GM12878 (cell line): ENCODE measurements around the gene FGF11. TPM values are rescaled to one million over a fixed set of nuclear protein-coding genes. Genes with fewer than 3 reads are reported as not detected.

Experiments used
- BHLHE40 ChIP-seq, 2 experiments: fragments of 450-650 bp in 1 of 2; IDR thresholded peaks; 2 replicates each; pipeline ENCODE4 v1.6.1; 2011 to 2017; ENCODE audit warnings: low read depth in 2 of 2, borderline replicate concordance in 1 of 2, improper control_type of control experiment in 1 of 2, low read length in 1 of 2, mild to moderate bottlenecking in 1 of 2
- BMI1 ChIP-seq: fragments of 450-650 bp; IDR thresholded peaks from 2 replicates; pipeline ENCODE4 v1.6.1; 2016; ENCODE audit warnings: mild to moderate bottlenecking, moderate library complexity, borderline replicate concordance
- CBX3 ChIP-seq: fragments of 200-600 bp; sonication (generic); IDR thresholded peaks from 2 replicates; pipeline ENCODE4 v1.6.1; 2016; ENCODE audit warnings: low read depth, borderline replicate concordance
- ETV6 ChIP-seq, 2 experiments: fragments of 450-650 bp in 1 of 2; IDR thresholded peaks in 1 of 2; conservative IDR thresholded peaks in 1 of 2; 2 replicates each; pipeline ENCODE4 v1.6.1; 2014; ENCODE audit warnings: antibody characterized with exemption in 1 of 2, borderline replicate concordance in 1 of 2, low read depth in 1 of 2, mild to moderate bottlenecking in 1 of 2, moderate library complexity in 1 of 2
- GATAD2B ChIP-seq: fragments of 450-650 bp; conservative IDR thresholded peaks from 2 replicates; pipeline ENCODE4 v1.6.1; 2017; ENCODE audit warnings: low read depth, mild to moderate bottlenecking, moderate library complexity
- NFYB ChIP-seq: IDR thresholded peaks from 2 replicates; pipeline ENCODE4 v1.6.1; 2011; ENCODE audit warnings: low read depth, mild to moderate bottlenecking, low read length, improper control_type of control experiment, moderate library complexity; ENCODE audit not compliant: insufficient read depth
- POLR2A ChIP-seq: IDR thresholded peaks from 2 replicates; pipeline ENCODE4 v1.6.1; 2011; ENCODE audit warnings: low read depth, mild to moderate bottlenecking, low read length
- RFX5 ChIP-seq: IDR thresholded peaks from 2 replicates; pipeline ENCODE4 v1.6.1; 2011; ENCODE audit warnings: low read depth, low read length, improper control_type of control experiment
- SMAD1 ChIP-seq: fragments of 450-650 bp; IDR thresholded peaks from 2 replicates; pipeline ENCODE4 v1.6.1; 2018; ENCODE audit warnings: mild to moderate bottlenecking, low read depth; ENCODE audit not compliant: partially characterized antibody
- TCF3 ChIP-seq: IDR thresholded peaks from 2 replicates; pipeline ENCODE4 v1.6.1; 2012; ENCODE audit warnings: low read depth, mild to moderate bottlenecking, low read length, borderline replicate concordance; ENCODE audit not compliant: insufficient read depth
- TCF7 ChIP-seq: IDR thresholded peaks from 2 replicates; pipeline ENCODE4 v1.6.1; 2014; ENCODE audit warnings: antibody characterized with exemption, borderline replicate concordance
- YY1 ChIP-seq: IDR thresholded peaks from 2 replicates; pipeline ENCODE4 v1.6.1; 2011; ENCODE audit warnings: low read depth, mild to moderate bottlenecking, low read length
- ZNF24 ChIP-seq: fragments of 450-650 bp; IDR thresholded peaks from 2 replicates; pipeline ENCODE4 v1.6.1; 2017; ENCODE audit warnings: antibody characterized with exemption, mild to moderate bottlenecking
- polyA plus RNA-seq, 11 experiments: library from polyadenylated mRNA; depleted of rRNA in 4 of 11; unstranded in 6 of 11; stranded (reverse) in 5 of 11; fragments of >200 nt; fragmentation: Nextera tagmentation in 4 of 11; fragmentation: Illumina TruSeq in 1 of 11; extraction: Ambion mirVana in 4 of 11; extraction: Trizol in 1 of 11; gene quantifications; 1 replicate in 1 of 11; 2 replicates in 10 of 11; pipeline versions ENCODE4 v1.2.1 to v1.2.3, GENCODE V29; 2011 to 2016; ENCODE audit warnings: inconsistent platforms in 2 of 11, missing spikeins in 2 of 11, low read depth in 1 of 11
- total RNA-seq, 4 experiments: library from RNA; depleted of rRNA in 3 of 4; stranded (reverse); fragments of >200 nt in 3 of 4; fragmentation: Illumina TruSeq in 1 of 4; extraction: Trizol in 1 of 4; gene quantifications; 2 replicates each; pipeline versions ENCODE4 v1.2.1 to v1.2.3, GENCODE V29; 2013 to 2021
- TF ChIP-seq, protein P1 (sequence below): fragments of 450-650 bp; IDR thresholded peaks from 2 replicates; pipeline ENCODE4 v1.6.1; 2017; ENCODE audit warnings: mild to moderate bottlenecking
- TF ChIP-seq, protein P2 (sequence below), 3 experiments: IDR thresholded peaks in 2 of 3; conservative IDR thresholded peaks in 1 of 3; 2 replicates each; pipeline ENCODE4 v1.5.1; 2011; ENCODE audit warnings: low read depth in 3 of 3, low read length in 3 of 3, mild to moderate bottlenecking in 3 of 3, control low read depth in 2 of 3, moderate library complexity in 2 of 3, inconsistent platforms in 1 of 3, mixed read lengths in 1 of 3; ENCODE audit not compliant: control insufficient read depth in 2 of 3, insufficient read depth in 1 of 3; ENCODE audit errors: extremely low read depth in 1 of 3
- TF ChIP-seq, protein P3 (sequence below): fragments of 450-650 bp; IDR thresholded peaks from 2 replicates; pipeline ENCODE4 v1.6.1; 2014; ENCODE audit warnings: mild to moderate bottlenecking
- TF ChIP-seq, protein P4 (sequence below): fragments of 150-350 bp; IDR thresholded peaks from 2 replicates; pipeline ENCODE4 v1.6.1; 2014; ENCODE audit warnings: mild to moderate bottlenecking, low read depth, low read length
- TF ChIP-seq, protein P5 (sequence below): IDR thresholded peaks from 2 replicates; pipeline ENCODE4 v1.6.1; 2011; ENCODE audit warnings: borderline replicate concordance, low read depth, mild to moderate bottlenecking, moderate library complexity, mixed read lengths, low read length; ENCODE audit not compliant: insufficient read depth; ENCODE audit errors: extremely low read length
- TF ChIP-seq, protein P6 (sequence below): fragments of 450-650 bp; conservative IDR thresholded peaks from 2 replicates; pipeline ENCODE4 v1.6.1; 2017; ENCODE audit warnings: mild to moderate bottlenecking, moderate library complexity

Gene FGF11
- total and polyA plus RNA-seq, 10 of the 15 experiments (the other 5 are each of a cell fraction or from before 2014, with no cell fraction given), result 0.69 to 21.1 (median 2.6) TPM

- TF ChIP-seq ZNF24, result peak; percentile 62; the same call in 1 of the 2 replicates
- peak; percentile 71 for TF ChIP-seq YY1
- TF ChIP-seq, protein P1, sequence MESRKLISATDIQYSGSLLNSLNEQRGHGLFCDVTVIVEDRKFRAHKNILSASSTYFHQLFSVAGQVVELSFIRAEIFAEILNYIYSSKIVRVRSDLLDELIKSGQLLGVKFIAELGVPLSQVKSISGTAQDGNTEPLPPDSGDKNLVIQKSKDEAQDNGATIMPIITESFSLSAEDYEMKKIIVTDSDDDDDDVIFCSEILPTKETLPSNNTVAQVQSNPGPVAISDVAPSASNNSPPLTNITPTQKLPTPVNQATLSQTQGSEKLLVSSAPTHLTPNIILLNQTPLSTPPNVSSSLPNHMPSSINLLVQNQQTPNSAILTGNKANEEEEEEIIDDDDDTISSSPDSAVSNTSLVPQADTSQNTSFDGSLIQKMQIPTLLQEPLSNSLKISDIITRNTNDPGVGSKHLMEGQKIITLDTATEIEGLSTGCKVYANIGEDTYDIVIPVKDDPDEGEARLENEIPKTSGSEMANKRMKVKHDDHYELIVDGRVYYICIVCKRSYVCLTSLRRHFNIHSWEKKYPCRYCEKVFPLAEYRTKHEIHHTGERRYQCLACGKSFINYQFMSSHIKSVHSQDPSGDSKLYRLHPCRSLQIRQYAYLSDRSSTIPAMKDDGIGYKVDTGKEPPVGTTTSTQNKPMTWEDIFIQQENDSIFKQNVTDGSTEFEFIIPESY, result no peak
- TF ChIP-seq GATAD2B, result peak; percentile 98
- TF ChIP-seq, protein P2, sequence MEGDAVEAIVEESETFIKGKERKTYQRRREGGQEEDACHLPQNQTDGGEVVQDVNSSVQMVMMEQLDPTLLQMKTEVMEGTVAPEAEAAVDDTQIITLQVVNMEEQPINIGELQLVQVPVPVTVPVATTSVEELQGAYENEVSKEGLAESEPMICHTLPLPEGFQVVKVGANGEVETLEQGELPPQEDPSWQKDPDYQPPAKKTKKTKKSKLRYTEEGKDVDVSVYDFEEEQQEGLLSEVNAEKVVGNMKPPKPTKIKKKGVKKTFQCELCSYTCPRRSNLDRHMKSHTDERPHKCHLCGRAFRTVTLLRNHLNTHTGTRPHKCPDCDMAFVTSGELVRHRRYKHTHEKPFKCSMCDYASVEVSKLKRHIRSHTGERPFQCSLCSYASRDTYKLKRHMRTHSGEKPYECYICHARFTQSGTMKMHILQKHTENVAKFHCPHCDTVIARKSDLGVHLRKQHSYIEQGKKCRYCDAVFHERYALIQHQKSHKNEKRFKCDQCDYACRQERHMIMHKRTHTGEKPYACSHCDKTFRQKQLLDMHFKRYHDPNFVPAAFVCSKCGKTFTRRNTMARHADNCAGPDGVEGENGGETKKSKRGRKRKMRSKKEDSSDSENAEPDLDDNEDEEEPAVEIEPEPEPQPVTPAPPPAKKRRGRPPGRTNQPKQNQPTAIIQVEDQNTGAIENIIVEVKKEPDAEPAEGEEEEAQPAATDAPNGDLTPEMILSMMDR (IDR thresholded peaks at IDR 0.05 in 2 of 3, conservative IDR thresholded peaks at IDR 0.05 in 1 of 3; ENCODE audit: control insufficient read depth in 2 of 3, extremely low read depth in 1 of 3, insufficient read depth in 1 of 3, low read depth in 3 of 3, low read length in 3 of 3), result peak; percentile 65 to 98 (median 71); a peak in 4 of 6 replicates
- TF ChIP-seq, protein P3, sequence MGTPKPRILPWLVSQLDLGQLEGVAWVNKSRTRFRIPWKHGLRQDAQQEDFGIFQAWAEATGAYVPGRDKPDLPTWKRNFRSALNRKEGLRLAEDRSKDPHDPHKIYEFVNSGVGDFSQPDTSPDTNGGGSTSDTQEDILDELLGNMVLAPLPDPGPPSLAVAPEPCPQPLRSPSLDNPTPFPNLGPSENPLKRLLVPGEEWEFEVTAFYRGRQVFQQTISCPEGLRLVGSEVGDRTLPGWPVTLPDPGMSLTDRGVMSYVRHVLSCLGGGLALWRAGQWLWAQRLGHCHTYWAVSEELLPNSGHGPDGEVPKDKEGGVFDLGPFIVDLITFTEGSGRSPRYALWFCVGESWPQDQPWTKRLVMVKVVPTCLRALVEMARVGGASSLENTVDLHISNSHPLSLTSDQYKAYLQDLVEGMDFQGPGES, result no peak
- TF ChIP-seq BHLHE40 (IDR thresholded peaks at IDR 0.05; ENCODE audit: borderline replicate concordance in 1 of 2, low read depth in 2 of 2, low read length in 1 of 2), result peak; percentile 71 to 89; a peak in 3 of 4 replicates
- no peak; the same call in 1 of the 2 replicates for TF ChIP-seq POLR2A
- TF ChIP-seq SMAD1, result no peak
- no peak for TF ChIP-seq CBX3
- TF ChIP-seq, protein P4, sequence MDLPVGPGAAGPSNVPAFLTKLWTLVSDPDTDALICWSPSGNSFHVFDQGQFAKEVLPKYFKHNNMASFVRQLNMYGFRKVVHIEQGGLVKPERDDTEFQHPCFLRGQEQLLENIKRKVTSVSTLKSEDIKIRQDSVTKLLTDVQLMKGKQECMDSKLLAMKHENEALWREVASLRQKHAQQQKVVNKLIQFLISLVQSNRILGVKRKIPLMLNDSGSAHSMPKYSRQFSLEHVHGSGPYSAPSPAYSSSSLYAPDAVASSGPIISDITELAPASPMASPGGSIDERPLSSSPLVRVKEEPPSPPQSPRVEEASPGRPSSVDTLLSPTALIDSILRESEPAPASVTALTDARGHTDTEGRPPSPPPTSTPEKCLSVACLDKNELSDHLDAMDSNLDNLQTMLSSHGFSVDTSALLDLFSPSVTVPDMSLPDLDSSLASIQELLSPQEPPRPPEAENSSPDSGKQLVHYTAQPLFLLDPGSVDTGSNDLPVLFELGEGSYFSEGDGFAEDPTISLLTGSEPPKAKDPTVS, result no peak
- TF ChIP-seq RFX5, result no peak
- TF ChIP-seq TCF7, result no peak
- no peak for TF ChIP-seq ETV6 (conservative IDR thresholded peaks at IDR 0.05 in 1 of 2, IDR thresholded peaks at IDR 0.05 in 1 of 2; ENCODE audit: borderline replicate concordance in 1 of 2, low read depth in 1 of 2)
- TF ChIP-seq, protein P5, sequence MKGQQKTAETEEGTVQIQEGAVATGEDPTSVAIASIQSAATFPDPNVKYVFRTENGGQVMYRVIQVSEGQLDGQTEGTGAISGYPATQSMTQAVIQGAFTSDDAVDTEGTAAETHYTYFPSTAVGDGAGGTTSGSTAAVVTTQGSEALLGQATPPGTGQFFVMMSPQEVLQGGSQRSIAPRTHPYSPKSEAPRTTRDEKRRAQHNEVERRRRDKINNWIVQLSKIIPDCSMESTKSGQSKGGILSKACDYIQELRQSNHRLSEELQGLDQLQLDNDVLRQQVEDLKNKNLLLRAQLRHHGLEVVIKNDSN, result no peak
- TF ChIP-seq, protein P6, sequence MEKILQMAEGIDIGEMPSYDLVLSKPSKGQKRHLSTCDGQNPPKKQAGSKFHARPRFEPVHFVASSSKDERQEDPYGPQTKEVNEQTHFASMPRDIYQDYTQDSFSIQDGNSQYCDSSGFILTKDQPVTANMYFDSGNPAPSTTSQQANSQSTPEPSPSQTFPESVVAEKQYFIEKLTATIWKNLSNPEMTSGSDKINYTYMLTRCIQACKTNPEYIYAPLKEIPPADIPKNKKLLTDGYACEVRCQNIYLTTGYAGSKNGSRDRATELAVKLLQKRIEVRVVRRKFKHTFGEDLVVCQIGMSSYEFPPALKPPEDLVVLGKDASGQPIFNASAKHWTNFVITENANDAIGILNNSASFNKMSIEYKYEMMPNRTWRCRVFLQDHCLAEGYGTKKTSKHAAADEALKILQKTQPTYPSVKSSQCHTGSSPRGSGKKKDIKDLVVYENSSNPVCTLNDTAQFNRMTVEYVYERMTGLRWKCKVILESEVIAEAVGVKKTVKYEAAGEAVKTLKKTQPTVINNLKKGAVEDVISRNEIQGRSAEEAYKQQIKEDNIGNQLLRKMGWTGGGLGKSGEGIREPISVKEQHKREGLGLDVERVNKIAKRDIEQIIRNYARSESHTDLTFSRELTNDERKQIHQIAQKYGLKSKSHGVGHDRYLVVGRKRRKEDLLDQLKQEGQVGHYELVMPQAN, result peak; percentile 80
- no peak for TF ChIP-seq TCF3
- TF ChIP-seq NFYB, result no peak
- no peak for TF ChIP-seq BMI1
These were observed 2.5 kb upstream of the FGF11 start (continued) for GRCh38 chr17:7436556-7437368.
